Lower lobe of right lung (tissue), 2 donors: ENCODE data around the gene NPTX2. TPM values are rescaled to one million over a fixed set of nuclear protein-coding genes. Genes with fewer than 3 reads are reported as not detected.

ENCODE experiments used
- ATAC-seq, 2 donors: fragments of 200-7000 bp; cut with Tn5 transposase; one replicate each; pipeline ENCODE4 v1.9.1; 2020 to 2022; ENCODE audit warnings: mild to moderate bottlenecking in 2 of 2, moderate library complexity in 2 of 2
- DNase-seq: peaks from one replicate; pipeline ENCODE4 v3.0.0-alpha.2; 2020
- H3K27ac ChIP-seq: fragments of 200-600 bp; one replicate; pipeline ENCODE4 v1.8.0; 2022
- H3K27me3 ChIP-seq: fragments of 200-600 bp; one replicate; pipeline ENCODE4 v1.8.0; 2022; ENCODE audit warnings: low read depth
- H3K36me3 ChIP-seq: fragments of 200-600 bp; one replicate; pipeline ENCODE4 v1.8.0; 2022; ENCODE audit warnings: mild to moderate bottlenecking
- H3K4me1 ChIP-seq: fragments of 200-600 bp; one replicate; pipeline ENCODE4 v1.8.0; 2022
- H3K4me3 ChIP-seq: fragments of 200-600 bp; one replicate; pipeline ENCODE4 v1.8.0; 2022; ENCODE audit warnings: mild to moderate bottlenecking
- H3K9me3 ChIP-seq: fragments of 200-600 bp; one replicate; pipeline ENCODE4 v1.8.0; 2022
- intact Hi-C: fragments of 100-400 bp; cut with DNase I; formaldehyde crosslinking; loops from one replicate; pipeline ENCODE4 v1.11.0; 2022
- total RNA-seq: library from RNA; stranded (reverse); fragmentation: NEBNext Ultra II Directional; extraction: Animal tissue kit (Norgen Biotek cat#: 25700); gene quantifications from one replicate; pipeline ENCODE4 v1.2.1, GENCODE V29; 2021
- TF ChIP-seq, protein P1 (sequence below): fragments of 200-600 bp; IDR thresholded peaks from one replicate; pipeline ENCODE4 v1.8.0; 2022; ENCODE audit warnings: antibody characterized with exemption, mild to moderate bottlenecking
- donor health status: DM: no; HTN: yes; CAD: no; lungs with severe emphysema.

The NPTX2 gene
- total RNA-seq, 1 donor from 2014 or later: 0.62 TPM

DNA sequence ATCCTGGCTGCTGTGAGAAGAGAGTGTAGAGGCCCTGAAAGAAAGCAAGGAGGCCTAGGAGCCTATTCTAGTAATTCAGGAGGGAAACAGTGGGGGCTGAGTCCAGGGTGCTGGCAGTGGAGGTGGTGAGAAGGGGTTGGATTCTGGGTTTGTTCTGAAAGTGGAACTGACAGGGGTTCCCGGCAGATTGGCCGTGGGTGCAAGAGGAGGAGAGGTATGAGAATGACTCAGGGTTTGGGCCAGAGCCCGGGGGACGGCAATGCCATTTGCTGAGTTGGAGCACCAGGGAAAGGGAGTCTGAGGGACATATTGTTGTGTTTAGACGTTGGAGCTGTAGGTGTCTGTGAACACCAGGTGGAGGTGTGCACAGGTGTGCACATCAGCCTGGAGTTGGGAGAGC is 38.5 kb downstream of the NPTX2 start:
- DNase-seq: no peak
- no peak for ATAC-seq
- H3K4me3 ChIP-seq: no peak overlapping the region

DNA sequence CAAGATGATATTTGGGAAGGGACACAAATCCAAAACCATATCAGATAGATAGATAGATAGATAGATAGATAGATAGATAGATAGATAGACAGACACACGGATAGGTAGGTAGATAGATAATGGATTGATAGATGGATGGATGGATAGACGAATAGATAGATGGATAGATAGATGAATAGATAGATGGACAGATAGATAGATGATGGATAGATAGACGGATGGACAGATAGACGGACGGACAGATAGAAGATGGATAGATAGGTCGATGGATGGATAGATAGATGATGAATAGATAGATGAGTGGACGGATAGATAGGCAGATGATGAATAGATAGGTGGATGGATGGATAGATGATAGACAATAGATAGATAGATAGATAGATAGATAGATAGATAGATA is 39.8 kb downstream of the NPTX2 start:
- no peaks in the 10 kb centered on the region for H3K4me1 ChIP-seq
- DNase-seq: no peak
- H3K36me3 ChIP-seq: no peaks in the 10 kb centered on the region
- no peaks in the 10 kb centered on the region for H3K9me3 ChIP-seq
- no peak overlapping the region for H3K4me3 ChIP-seq
- ATAC-seq: no peak
- TF ChIP-seq, protein P1, sequence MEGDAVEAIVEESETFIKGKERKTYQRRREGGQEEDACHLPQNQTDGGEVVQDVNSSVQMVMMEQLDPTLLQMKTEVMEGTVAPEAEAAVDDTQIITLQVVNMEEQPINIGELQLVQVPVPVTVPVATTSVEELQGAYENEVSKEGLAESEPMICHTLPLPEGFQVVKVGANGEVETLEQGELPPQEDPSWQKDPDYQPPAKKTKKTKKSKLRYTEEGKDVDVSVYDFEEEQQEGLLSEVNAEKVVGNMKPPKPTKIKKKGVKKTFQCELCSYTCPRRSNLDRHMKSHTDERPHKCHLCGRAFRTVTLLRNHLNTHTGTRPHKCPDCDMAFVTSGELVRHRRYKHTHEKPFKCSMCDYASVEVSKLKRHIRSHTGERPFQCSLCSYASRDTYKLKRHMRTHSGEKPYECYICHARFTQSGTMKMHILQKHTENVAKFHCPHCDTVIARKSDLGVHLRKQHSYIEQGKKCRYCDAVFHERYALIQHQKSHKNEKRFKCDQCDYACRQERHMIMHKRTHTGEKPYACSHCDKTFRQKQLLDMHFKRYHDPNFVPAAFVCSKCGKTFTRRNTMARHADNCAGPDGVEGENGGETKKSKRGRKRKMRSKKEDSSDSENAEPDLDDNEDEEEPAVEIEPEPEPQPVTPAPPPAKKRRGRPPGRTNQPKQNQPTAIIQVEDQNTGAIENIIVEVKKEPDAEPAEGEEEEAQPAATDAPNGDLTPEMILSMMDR: no peak
- intact Hi-C loops: no loop called here
- H3K27me3 ChIP-seq: no peaks in the 10 kb centered on the region
- no peak overlapping the region for H3K27ac ChIP-seq

More for the DNA sequence above, 38.5 kb downstream of the NPTX2 start:
- Histone ChIP-seq H3K36me3 (no peaks in the 10 kb centered on the region), H3K9me3 (no peaks in the 10 kb centered on the region), H3K27me3 (no peaks in the 10 kb centered on the region), H3K27ac (no peak overlapping the region), H3K4me1 (no peaks in the 10 kb centered on the region)
- TF ChIP-seq, protein P1: no peak
- intact Hi-C loops: no loop called here

DNA sequence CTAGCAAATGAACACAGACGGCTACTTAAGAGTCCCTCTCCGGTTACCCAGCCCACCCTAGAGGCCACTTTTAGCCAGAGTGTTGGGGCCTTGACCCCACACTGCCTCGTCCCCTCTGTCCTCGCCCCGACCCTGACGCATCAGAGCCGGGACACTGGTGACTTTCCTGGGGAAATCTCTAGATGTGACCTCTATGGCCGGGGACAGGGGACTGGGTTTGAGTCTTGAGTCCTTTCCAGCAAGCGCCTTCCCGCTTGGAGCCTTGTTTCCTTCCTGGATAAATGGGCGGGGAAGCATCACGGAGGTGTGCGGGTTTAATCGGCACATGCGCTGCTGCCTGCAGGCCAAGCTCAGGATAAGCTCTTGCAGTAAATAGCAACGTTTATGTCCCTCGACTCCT is 40.7 kb downstream of the NPTX2 start:
- no peaks in the 10 kb centered on the region for H3K27me3 ChIP-seq
- no peaks in the 10 kb centered on the region for H3K9me3 ChIP-seq
- no peak for ATAC-seq
- TF ChIP-seq, protein P1: no peak
- H3K4me3 ChIP-seq: no peak overlapping the region
- no peaks in the 10 kb centered on the region for H3K36me3 ChIP-seq
- intact Hi-C loops: no loop called here
- DNase-seq: no peak
- H3K4me1 ChIP-seq: no peaks in the 10 kb centered on the region
- H3K27ac ChIP-seq: no peak overlapping the region

DNA sequence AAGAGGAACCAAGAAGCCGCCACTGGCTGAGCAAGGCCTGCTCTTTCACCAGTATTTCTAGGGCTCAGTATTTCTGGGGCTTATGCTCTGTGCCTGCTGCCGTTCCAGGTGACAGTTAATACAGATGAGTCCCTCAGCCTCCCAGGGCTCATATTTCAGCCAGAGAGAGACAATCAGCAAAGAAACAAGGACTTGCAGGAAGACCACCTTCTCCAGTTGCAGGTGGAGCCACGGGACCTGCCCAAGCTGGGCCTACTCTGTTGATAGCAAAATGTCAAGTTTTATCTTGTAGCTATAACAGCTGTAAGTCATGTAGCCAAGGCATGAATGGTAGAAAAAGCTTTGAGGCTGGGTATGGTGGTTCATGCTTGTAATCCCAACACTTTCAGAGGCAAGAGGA is 42.7 kb downstream of the NPTX2 start:
- no peak for ATAC-seq
- H3K4me1 ChIP-seq: no peaks in the 10 kb centered on the region
- H3K36me3 ChIP-seq: no peaks in the 10 kb centered on the region
- intact Hi-C loops: no loop called here
- H3K27ac ChIP-seq: no peak overlapping the region
- no peak for DNase-seq
- no peak overlapping the region for H3K4me3 ChIP-seq
- TF ChIP-seq, protein P1: no peak
- H3K9me3 ChIP-seq: no peaks in the 10 kb centered on the region
- no peaks in the 10 kb centered on the region for H3K27me3 ChIP-seq

DNA sequence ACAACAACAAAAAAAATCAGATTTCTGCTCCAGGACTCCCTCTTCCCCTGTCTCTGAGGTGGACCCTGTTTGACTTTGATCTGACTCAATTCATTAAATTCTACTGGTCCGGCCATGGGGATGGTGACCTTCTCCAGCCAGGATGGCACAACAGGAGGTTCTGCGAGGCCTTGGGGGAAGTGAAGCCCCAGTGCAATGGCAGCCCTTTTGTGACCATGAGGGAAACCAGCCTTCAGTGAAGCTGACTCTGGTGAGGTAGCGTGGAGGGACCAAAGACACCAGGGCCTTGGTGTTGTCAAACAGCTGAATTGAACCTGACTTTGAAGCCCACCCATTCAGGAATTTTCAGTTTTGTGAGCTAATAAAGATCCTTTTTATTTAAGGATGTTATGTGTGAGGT is 44.5 kb downstream of the NPTX2 start:
- no peak for ATAC-seq
- H3K4me3 ChIP-seq: no peak overlapping the region

More for the DNA sequence above, 44.5 kb downstream of the NPTX2 start:
- H3K36me3 ChIP-seq: no peaks in the 10 kb centered on the region
- H3K4me1 ChIP-seq: no peaks in the 10 kb centered on the region
- TF ChIP-seq, protein P1: no peak
- no peak for DNase-seq
- H3K9me3 ChIP-seq: no peaks in the 10 kb centered on the region
- intact Hi-C loops: no loop called here
- no peaks in the 10 kb centered on the region for H3K27me3 ChIP-seq
- no peak overlapping the region for H3K27ac ChIP-seq
